Common myeloid progenitor, CD34-positive (primary cell): ENCODE measurements around the gene FAM47E.

ENCODE experiments used
- CTCF ChIA-PET: fragments of 350-600 bp; sonication (Branson Sonifier 250); formaldehyde crosslinking; loops from one replicate; lab custom pipeline; 2021; ENCODE audit warnings: antibody characterized with exemption; lab: Charles Lee
- POLR2A ChIA-PET: fragments of 350-600 bp; sonication (Branson Sonifier 250); formaldehyde crosslinking; loops from one replicate; lab custom pipeline; 2021; ENCODE audit warnings: antibody characterized with exemption; lab: Charles Lee
- DNase-seq, 3 donors: peaks; one replicate each; pipeline versions ENCODE4 v3.0.0 to v3.0.0-alpha.2; 2013
- H3K27ac ChIP-seq, 2 experiments: 1 replicate in 1 of 2; 2 replicates in 1 of 2; pipeline ENCODE4 v1.7.0; 2013; ENCODE audit warnings: inconsistent platforms in 2 of 2, low read length in 2 of 2, mild to moderate bottlenecking in 2 of 2, low read depth in 1 of 2, moderate library complexity in 1 of 2; ENCODE audit not compliant: severe bottlenecking in 2 of 2, insufficient read depth in 1 of 2, poor library complexity in 1 of 2
- H3K27me3 ChIP-seq, 5 experiments: replicated peaks in 2 of 5; 1 replicate in 3 of 5; 2 replicates in 2 of 5; pipeline versions ENCODE4 v1.6.1 to v1.7.0; 2013; ENCODE audit warnings: low read length in 4 of 5, mild to moderate bottlenecking in 2 of 5, moderate library complexity in 2 of 5, inconsistent platforms in 1 of 5; ENCODE audit not compliant: insufficient read depth in 5 of 5, control insufficient read depth in 4 of 5
- H3K36me3 ChIP-seq, 4 experiments: 1 replicate in 2 of 4; 2 replicates in 2 of 4; pipeline versions ENCODE4 v1.6.1 to v1.7.0; 2013; ENCODE audit warnings: low read length in 3 of 4, control low read depth in 1 of 4, mild to moderate bottlenecking in 1 of 4; ENCODE audit not compliant: control insufficient read depth in 4 of 4, insufficient read depth in 4 of 4
- H3K4me1 ChIP-seq, 4 experiments: 1 replicate in 3 of 4; 2 replicates in 1 of 4; pipeline versions ENCODE4 v1.6.1 to v1.7.1; 2013; ENCODE audit warnings: low read length in 3 of 4, mild to moderate bottlenecking in 3 of 4, control low read depth in 1 of 4, inconsistent platforms in 1 of 4, moderate library complexity in 1 of 4; ENCODE audit not compliant: control insufficient read depth in 4 of 4, insufficient read depth in 4 of 4; ENCODE audit errors: control extremely low read depth in 1 of 4
- H3K4me3 ChIP-seq, 7 experiments: 1 replicate in 4 of 7; 2 replicates in 3 of 7; pipeline versions ENCODE4 v1.5.1 to v1.7.0; 2013; ENCODE audit warnings: mild to moderate bottlenecking in 7 of 7, low read length in 6 of 7, moderate library complexity in 6 of 7, inconsistent platforms in 2 of 7, low read depth in 2 of 7, control low read depth in 1 of 7; ENCODE audit not compliant: insufficient read depth in 4 of 7, control insufficient read depth in 1 of 7; ENCODE audit errors: extremely low read depth in 1 of 7
- H3K9me3 ChIP-seq, 5 experiments: 1 replicate in 4 of 5; 2 replicates in 1 of 5; pipeline versions ENCODE4 v1.6.1 to v1.7.1; 2013; ENCODE audit warnings: low read length in 4 of 5, mild to moderate bottlenecking in 2 of 5, inconsistent platforms in 1 of 5, low read depth in 1 of 5, moderate library complexity in 1 of 5; ENCODE audit not compliant: control insufficient read depth in 4 of 5, insufficient read depth in 2 of 5; ENCODE audit errors: control extremely low read depth in 1 of 5
- WGBS: methylation state at CpG from one replicate; pipeline ENCODE4 v1.1.5; 2013; ENCODE audit not compliant: insufficient coverage; 5-methylcytosine and 5-hydroxymethylcytosine counted together

FAM47E gene

DNA sequence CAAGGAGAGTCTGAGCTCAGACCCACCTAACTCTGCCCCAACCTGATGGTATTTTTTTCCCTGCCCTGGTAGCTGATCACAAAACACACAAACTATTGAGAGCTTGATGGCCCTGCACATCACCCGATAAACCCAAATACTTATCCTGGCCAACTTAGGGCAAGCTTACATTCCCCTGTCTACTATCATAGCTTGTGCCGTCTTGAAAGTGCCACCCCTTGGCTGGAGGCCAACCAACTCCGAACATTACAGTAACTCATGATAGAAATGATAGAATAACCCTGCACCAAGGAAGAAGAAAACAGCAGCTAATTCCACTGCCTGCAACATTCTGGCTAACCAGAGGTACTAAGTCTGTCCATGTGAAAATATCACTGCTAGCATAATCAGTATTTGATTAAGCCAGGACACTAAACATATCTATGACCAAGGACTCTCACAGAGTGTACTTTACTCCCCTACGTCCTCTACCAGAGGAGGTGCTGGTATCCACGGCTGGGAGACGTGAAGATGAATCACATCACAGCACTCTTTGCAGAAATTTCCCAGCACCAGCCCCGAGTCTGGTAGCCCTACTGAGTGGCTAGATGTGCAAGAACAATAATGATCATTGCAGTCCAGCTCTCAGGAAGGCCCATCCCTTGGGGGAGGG is 63.9 kb downstream of the FAM47E start:
- DNase-seq = no peak
- H3K27ac ChIP-seq = no peak overlapping the region
- no peaks in the 10 kb centered on the region for H3K4me1 ChIP-seq
- H3K9me3 ChIP-seq = peaks cover 0 to 10% (median 3%) of the 10 kb centered on the region in 5 experiments
- 100% methylated on average over 6 of the region's 7 CpGs for WGBS
- H3K27me3 ChIP-seq = no peaks in the 10 kb centered on the region
- CTCF ChIA-PET = interaction anchor here (0.6 to 0.9 kb wide), 2 partner anchors 29 to 126 kb away, joined by 3 to 4 read pairs; no protein-coding TSS in a partner anchor
- H3K4me3 ChIP-seq = no peak overlapping the region
- no peaks in the 10 kb centered on the region for H3K36me3 ChIP-seq
- POLR2A ChIA-PET = no interaction called here

DNA sequence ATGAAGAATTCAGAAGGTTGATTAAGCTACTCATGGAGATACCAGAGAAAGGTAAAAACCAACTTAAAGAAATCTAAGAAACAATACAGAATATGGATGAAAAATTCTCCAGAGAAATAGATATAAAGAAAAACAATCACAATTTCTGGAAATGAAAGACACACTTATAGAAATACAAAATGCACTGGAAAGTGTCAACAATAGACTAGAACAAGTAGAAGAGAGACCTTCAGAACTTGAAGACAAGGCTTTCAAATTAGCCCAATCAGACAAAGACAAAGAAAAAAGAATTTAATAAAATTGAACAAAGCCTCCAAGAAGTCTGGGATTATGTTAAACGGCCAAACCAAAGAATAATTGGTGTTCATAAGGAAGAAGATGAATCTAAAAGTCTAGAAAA is 64.6 kb downstream of the FAM47E start:
- Histone ChIP-seq H3K4me1 (no peaks in the 10 kb centered on the region), H3K9me3 (peaks cover 0 to 10% (median 3%) of the 10 kb centered on the region in 5 experiments), H3K4me3 (no peak overlapping the region), H3K36me3 (no peaks in the 10 kb centered on the region), H3K27ac (no peak overlapping the region), H3K27me3 (no peaks in the 10 kb centered on the region)
- WGBS = 100% methylated on average over 1 of the region's 1 CpG
- POLR2A ChIA-PET = no interaction called here
- CTCF ChIA-PET = interaction anchor here (1.0 kb wide), 1 partner anchor 9 kb away, joined by 3 read pairs; no protein-coding TSS in a partner anchor
- no peak for DNase-seq

DNA sequence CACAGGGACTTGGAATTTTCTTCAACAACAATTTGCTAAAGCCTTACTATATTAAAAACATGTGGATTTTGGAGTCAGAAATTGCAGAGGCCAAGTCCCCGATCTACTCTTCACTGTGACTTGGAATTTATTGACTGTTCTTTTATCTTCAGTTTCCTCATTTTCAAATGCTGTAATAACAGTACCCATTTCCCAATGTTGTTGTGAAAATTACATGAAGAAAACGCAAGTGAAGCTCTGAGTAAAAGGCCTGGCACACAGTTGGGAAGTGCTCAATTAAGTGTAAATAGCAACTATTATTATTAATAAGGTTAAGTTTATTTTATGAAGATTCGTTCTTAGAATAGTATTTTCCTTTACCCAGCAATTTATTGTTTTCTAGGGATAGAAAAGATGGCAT is 70.7 kb downstream of the FAM47E start:
- no peak overlapping the region for H3K4me3 ChIP-seq
- no peak for DNase-seq
- no peak overlapping the region for H3K27ac ChIP-seq
- ChIA-PET POLR2A (no interaction called here), CTCF (no interaction called here)
- H3K27me3 ChIP-seq = no peaks in the 10 kb centered on the region
- no peaks in the 10 kb centered on the region for H3K4me1 ChIP-seq
- peaks cover 7 to 20% (median 11%) of the 10 kb centered on the region in 5 experiments for H3K9me3 ChIP-seq
- no CpG with 5 or more reads among the region's 3 CpGs for WGBS
- no peaks in the 10 kb centered on the region for H3K36me3 ChIP-seq

DNA sequence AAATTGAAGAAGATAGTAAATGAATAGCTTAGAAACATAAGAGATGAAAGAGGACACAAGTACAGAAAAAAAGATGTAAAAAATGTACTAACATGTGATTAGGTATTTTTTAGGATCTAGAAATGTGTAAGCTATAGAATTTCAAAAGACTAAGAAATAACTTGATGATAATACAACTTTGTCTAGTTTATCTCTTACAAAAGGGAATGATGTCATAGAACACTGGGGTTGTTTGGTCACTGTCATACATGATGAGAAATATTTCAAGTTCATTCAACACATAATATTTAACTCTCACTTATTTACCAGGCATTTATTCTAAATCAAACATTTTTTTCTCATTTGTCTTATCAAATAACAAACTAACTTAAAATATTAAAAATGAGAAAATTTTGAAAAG is 73.6 kb downstream of the FAM47E start:
- ChIA-PET POLR2A (interaction anchor here (0.6 kb wide), 1 partner anchor 18 kb away, joined by 4 read pairs; no protein-coding TSS in a partner anchor), CTCF (interaction anchor here (1.2 to 1.4 kb wide), 2 partner anchors 16 to 29 kb away, joined by 3 read pairs; no protein-coding TSS in a partner anchor)
- no peak overlapping the region for H3K27ac ChIP-seq
- no peaks in the 10 kb centered on the region for H3K27me3 ChIP-seq
- no peak for DNase-seq
- H3K9me3 ChIP-seq = peaks cover 8 to 30% (median 12%) of the 10 kb centered on the region in 5 experiments
- no peak overlapping the region for H3K4me3 ChIP-seq
- no peaks in the 10 kb centered on the region for H3K36me3 ChIP-seq
- no peaks in the 10 kb centered on the region for H3K4me1 ChIP-seq

DNA sequence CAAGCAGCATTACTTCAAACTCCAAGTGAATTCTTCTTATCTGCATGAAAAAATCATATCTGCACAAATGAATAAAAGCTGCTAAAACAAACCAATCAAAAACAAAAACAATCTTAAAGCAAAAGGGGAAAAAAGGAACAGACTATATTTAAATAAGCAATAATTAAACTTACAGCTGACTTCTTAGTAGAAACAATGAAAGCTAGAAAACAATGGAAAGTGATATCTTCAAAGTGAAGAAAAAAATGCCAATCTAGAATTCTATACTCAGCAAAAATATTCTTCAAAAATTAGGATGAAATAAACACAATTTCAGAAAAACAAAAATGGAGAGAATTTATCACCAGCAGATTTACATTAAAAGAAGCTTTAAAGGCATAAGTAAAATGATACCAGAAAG is 75.0 kb downstream of the FAM47E start:
- Histone ChIP-seq H3K9me3 (peaks cover 9 to 30% (median 12%) of the 10 kb centered on the region in 5 experiments), H3K27me3 (no peaks in the 10 kb centered on the region), H3K4me3 (no peak overlapping the region), H3K36me3 (no peaks in the 10 kb centered on the region), H3K4me1 (no peaks in the 10 kb centered on the region), H3K27ac (no peak overlapping the region)
- DNase-seq = peak in 2 of 3 donors; percentile 21 to 22
- CTCF ChIA-PET = interaction anchor here (1.4 kb wide), 1 partner anchor 19 kb away, joined by 5 read pairs; the partner anchor contains the start of gene STBD1
- POLR2A ChIA-PET = no interaction called here
